Testis (tissue), 2 donors: ENCODE data around the gene ZNF791.

Source experiments
- POLR2A ChIP-seq: fragments of 450-650 bp; IDR thresholded peaks from one replicate; pipeline ENCODE4 v1.6.1; 2017; ENCODE audit warnings: antibody characterized with exemption, mild to moderate bottlenecking, moderate library complexity
- TF ChIP-seq, protein P1 (sequence below), 3 experiments: fragments of 450-650 bp in 2 of 3; fragments of 200-600 bp in 1 of 3; sonication (generic) in 1 of 3; IDR thresholded peaks; one replicate each; pipeline ENCODE4 v1.5.1; 2016 to 2019; ENCODE audit warnings: antibody characterized with exemption in 3 of 3, mild to moderate bottlenecking in 2 of 3, moderate library complexity in 1 of 3

- TF ChIP-seq, protein P1, sequence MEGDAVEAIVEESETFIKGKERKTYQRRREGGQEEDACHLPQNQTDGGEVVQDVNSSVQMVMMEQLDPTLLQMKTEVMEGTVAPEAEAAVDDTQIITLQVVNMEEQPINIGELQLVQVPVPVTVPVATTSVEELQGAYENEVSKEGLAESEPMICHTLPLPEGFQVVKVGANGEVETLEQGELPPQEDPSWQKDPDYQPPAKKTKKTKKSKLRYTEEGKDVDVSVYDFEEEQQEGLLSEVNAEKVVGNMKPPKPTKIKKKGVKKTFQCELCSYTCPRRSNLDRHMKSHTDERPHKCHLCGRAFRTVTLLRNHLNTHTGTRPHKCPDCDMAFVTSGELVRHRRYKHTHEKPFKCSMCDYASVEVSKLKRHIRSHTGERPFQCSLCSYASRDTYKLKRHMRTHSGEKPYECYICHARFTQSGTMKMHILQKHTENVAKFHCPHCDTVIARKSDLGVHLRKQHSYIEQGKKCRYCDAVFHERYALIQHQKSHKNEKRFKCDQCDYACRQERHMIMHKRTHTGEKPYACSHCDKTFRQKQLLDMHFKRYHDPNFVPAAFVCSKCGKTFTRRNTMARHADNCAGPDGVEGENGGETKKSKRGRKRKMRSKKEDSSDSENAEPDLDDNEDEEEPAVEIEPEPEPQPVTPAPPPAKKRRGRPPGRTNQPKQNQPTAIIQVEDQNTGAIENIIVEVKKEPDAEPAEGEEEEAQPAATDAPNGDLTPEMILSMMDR (IDR thresholded peaks at IDR 0.05), result no peak
- TF ChIP-seq POLR2A, result no peak
Measured at GRCh38 chr19:12597594-12597993, 13.1 kb upstream of the ZNF791 start.
